BLaER1 (cell line): ENCODE results near the gene SOHLH1.

Experiments
- H3K27ac ChIP-seq: shearing (Covaris generic); formaldehyde crosslinking; 2 replicates; pipeline ENCODE4 v1.8.1; 2022
- H3K27me3 ChIP-seq: shearing (Covaris generic); formaldehyde crosslinking; 2 replicates; pipeline ENCODE4 v1.8.1; 2022
- H3K36me3 ChIP-seq: shearing (Covaris generic); formaldehyde crosslinking; 2 replicates; pipeline ENCODE4 v1.8.1; 2022
- H3K4me1 ChIP-seq: shearing (Covaris generic); formaldehyde crosslinking; 2 replicates; pipeline ENCODE4 v1.8.1; 2022
- H3K4me2 ChIP-seq: shearing (Covaris generic); formaldehyde crosslinking; 2 replicates; pipeline ENCODE4 v1.8.1; 2022
- H3K4me3 ChIP-seq: shearing (Covaris generic); formaldehyde crosslinking; 2 replicates; pipeline ENCODE4 v1.8.1; 2022
- H3K9ac ChIP-seq: shearing (Covaris generic); formaldehyde crosslinking; 2 replicates; pipeline ENCODE4 v1.8.1; 2022
- H3K9me3 ChIP-seq: shearing (Covaris generic); formaldehyde crosslinking; 2 replicates; pipeline ENCODE4 v1.8.1; 2022
- H4K20me1 ChIP-seq: shearing (Covaris generic); formaldehyde crosslinking; 2 replicates; pipeline ENCODE4 v1.8.1; 2022
- Cebpa-rat ChIP-seq: shearing (Covaris generic); IDR thresholded peaks from 2 replicates; pipeline ENCODE4 v1.8.1; 2022

The SOHLH1 gene

DNA sequence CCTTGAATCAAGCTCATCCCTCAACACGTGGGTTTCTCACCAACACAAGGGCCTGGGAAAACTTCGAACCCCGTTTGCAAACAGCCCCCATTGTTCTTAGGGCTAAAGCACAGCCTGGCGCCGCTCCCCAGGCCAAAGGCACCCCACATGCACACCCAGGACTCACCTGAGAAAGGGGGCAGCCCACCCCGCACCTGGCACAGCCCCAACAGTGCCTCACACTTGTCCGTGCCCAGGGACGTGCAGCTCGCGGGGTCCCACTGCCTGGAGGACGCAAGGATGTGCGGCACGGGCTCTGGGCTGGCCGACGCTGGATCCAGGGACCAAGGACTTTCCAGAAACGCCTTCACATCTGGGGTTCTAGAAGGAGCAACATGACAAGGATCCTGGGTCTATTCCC is 2.8 kb downstream of the SOHLH1 start:
- Histone ChIP-seq H4K20me1 (no peaks in the 10 kb centered on the region), H3K9ac (no peak overlapping the region), H3K9me3 (no peaks in the 10 kb centered on the region), H3K27ac (no peak overlapping the region), H3K36me3 (no peaks in the 10 kb centered on the region), H3K4me3 (no peak overlapping the region), H3K4me1 (peaks cover 4% of the 10 kb centered on the region; the same call in 1 of the 2 replicates), H3K4me2 (no peak overlapping the region), H3K27me3 (0 out of 2 replicates have a peak, but pooled peaks cover 4% of the 10 kb centered on the region)
- no peak for TF ChIP-seq Cebpa-rat

GRCh38 chr9:135695642-135696041 is 3.6 kb downstream of the SOHLH1 start:
- Histone ChIP-seq H3K27ac (no peak overlapping the region), H3K9me3 (no peaks in the 10 kb centered on the region), H3K4me3 (no peak overlapping the region), H3K36me3 (no peaks in the 10 kb centered on the region), H3K4me2 (no peak overlapping the region), H4K20me1 (no peaks in the 10 kb centered on the region), H3K4me1 (no peaks in the 10 kb centered on the region), H3K27me3 (0 out of 2 replicates have a peak, but pooled peaks cover 4% of the 10 kb centered on the region), H3K9ac (no peak overlapping the region)
- no peak for TF ChIP-seq Cebpa-rat

- Histone ChIP-seq H3K9me3 (no peaks in the 10 kb centered on the region), H3K27ac (no peak overlapping the region), H3K9ac (no peak overlapping the region), H3K4me1 (no peaks in the 10 kb centered on the region), H3K27me3 (0 out of 2 replicates have a peak, but pooled peaks cover 4% of the 10 kb centered on the region), H3K4me3 (no peak overlapping the region), H3K36me3 (no peaks in the 10 kb centered on the region), H3K4me2 (no peak overlapping the region), H4K20me1 (no peaks in the 10 kb centered on the region)
- no peak for TF ChIP-seq Cebpa-rat
Observed at GRCh38 chr9:135695036-135695435, 4.2 kb downstream of the SOHLH1 start.

- Histone ChIP-seq H3K4me3 (no peak overlapping the region), H4K20me1 (no peaks in the 10 kb centered on the region), H3K27ac (no peak overlapping the region), H3K9me3 (no peaks in the 10 kb centered on the region), H3K4me1 (no peaks in the 10 kb centered on the region), H3K27me3 (0 out of 2 replicates have a peak, but pooled peaks cover 4% of the 10 kb centered on the region), H3K36me3 (no peaks in the 10 kb centered on the region), H3K9ac (no peak overlapping the region), H3K4me2 (no peak overlapping the region)
- TF ChIP-seq Cebpa-rat = no peak
Observed at GRCh38 chr9:135694414-135694813, 4.9 kb downstream of the SOHLH1 start.

DNA sequence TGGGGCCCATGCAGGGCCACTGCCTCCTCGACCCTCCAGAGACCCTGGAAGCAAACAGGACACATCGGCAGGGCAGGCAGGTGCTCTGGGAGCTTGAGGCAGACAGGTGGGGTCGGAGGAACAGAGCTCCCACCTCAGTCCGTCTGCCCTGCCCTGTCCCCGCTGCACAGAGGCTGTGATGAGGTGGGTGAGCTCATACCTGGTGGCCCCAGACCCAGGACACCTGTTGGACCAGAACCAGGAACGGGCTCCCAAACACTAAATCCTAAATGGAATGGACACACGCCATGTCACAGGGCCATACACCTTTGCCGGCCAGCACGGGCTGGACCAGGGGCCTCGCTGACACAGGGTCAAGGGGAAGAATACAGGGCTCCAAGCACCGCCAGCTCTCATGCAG is 5.5 kb downstream of the SOHLH1 start:
- H3K9ac ChIP-seq = no peak overlapping the region
- H3K4me2 ChIP-seq = no peak overlapping the region
- H3K27me3 ChIP-seq = 0 out of 2 replicates have a peak, but pooled peaks cover 4% of the 10 kb centered on the region
- H3K4me1 ChIP-seq = no peaks in the 10 kb centered on the region
- no peaks in the 10 kb centered on the region for H3K36me3 ChIP-seq
- no peak overlapping the region for H3K4me3 ChIP-seq
- no peaks in the 10 kb centered on the region for H4K20me1 ChIP-seq
- TF ChIP-seq Cebpa-rat = no peak
- H3K9me3 ChIP-seq = no peaks in the 10 kb centered on the region
- H3K27ac ChIP-seq = no peak overlapping the region

DNA sequence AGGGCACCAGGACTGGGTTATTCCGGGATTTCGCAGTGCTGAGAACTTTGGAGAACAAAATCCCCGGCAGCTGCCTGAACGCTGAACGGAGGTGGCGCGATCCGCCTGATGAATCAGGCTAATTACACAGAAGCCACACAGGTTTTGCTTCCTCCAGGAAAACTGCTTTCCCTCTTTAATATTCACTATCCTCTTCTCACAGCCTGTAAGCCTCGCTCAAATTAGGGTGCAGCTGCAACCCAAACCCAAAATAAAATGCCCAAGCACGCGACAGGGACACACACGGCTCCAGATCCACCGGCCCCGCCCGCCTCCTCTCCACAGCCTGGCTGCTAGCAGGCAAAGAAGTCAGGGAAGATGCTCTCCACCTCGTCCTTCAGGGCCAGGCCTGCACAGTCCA is 6.0 kb downstream of the SOHLH1 start:
- Histone ChIP-seq H3K4me2 (no peak overlapping the region), H3K4me1 (no peaks in the 10 kb centered on the region), H3K36me3 (no peaks in the 10 kb centered on the region), H3K4me3 (no peak overlapping the region), H3K27me3 (0 out of 2 replicates have a peak, but pooled peaks cover 4% of the 10 kb centered on the region), H3K9ac (no peak overlapping the region), H3K9me3 (no peaks in the 10 kb centered on the region), H4K20me1 (no peaks in the 10 kb centered on the region), H3K27ac (no peak overlapping the region)
- TF ChIP-seq Cebpa-rat = no peak

GRCh38 chr9:135692410-135692809 is 6.9 kb downstream of the SOHLH1 start:
- Histone ChIP-seq H3K4me1 (no peaks in the 10 kb centered on the region), H3K36me3 (no peaks in the 10 kb centered on the region), H3K4me3 (no peak overlapping the region), H3K9ac (no peak overlapping the region), H3K9me3 (no peaks in the 10 kb centered on the region), H3K27ac (no peak overlapping the region), H3K27me3 (0 out of 2 replicates have a peak, but pooled peaks cover 4% of the 10 kb centered on the region), H4K20me1 (no peaks in the 10 kb centered on the region), H3K4me2 (no peak overlapping the region)
- no peak for TF ChIP-seq Cebpa-rat

- no peak overlapping the region for H3K4me2 ChIP-seq
- no peak for TF ChIP-seq Cebpa-rat
- peaks cover 8% of the 10 kb centered on the region; the same call in 1 of the 2 replicates for H3K4me1 ChIP-seq
- no peaks in the 10 kb centered on the region for H3K36me3 ChIP-seq
- no peak overlapping the region for H3K27ac ChIP-seq
- H3K9ac ChIP-seq = no peak overlapping the region
- H3K4me3 ChIP-seq = no peak overlapping the region
- H4K20me1 ChIP-seq = no peaks in the 10 kb centered on the region
- H3K9me3 ChIP-seq = no peaks in the 10 kb centered on the region
- H3K27me3 ChIP-seq = 0 out of 2 replicates have a peak, but pooled peaks cover 4% of the 10 kb centered on the region
Observed at GRCh38 chr9:135690836-135691570, 8.3 kb downstream of the SOHLH1 start.

- no peak for TF ChIP-seq Cebpa-rat
Observed at GRCh38 chr9:135689011-135689410, 10.3 kb downstream of the SOHLH1 start.

GRCh38 chr9:135687216-135687615 is 12.1 kb downstream of the SOHLH1 start:
- TF ChIP-seq Cebpa-rat = no peak
- H3K27me3 ChIP-seq = no peaks in the 10 kb centered on the region
- H3K36me3 ChIP-seq = no peaks in the 10 kb centered on the region
- no peak overlapping the region for H3K9ac ChIP-seq
- no peaks in the 10 kb centered on the region for H3K9me3 ChIP-seq
- no peak overlapping the region for H3K27ac ChIP-seq
- H3K4me3 ChIP-seq = no peak overlapping the region
- no peaks in the 10 kb centered on the region for H4K20me1 ChIP-seq
- peaks cover 8% of the 10 kb centered on the region; the same call in 1 of the 2 replicates for H3K4me1 ChIP-seq
- no peak overlapping the region for H3K4me2 ChIP-seq

More at GRCh38 chr9:135689011-135689410, 10.3 kb downstream of the SOHLH1 start:
- H4K20me1 ChIP-seq = no peaks in the 10 kb centered on the region
- H3K36me3 ChIP-seq = no peaks in the 10 kb centered on the region
- no peak overlapping the region for H3K9ac ChIP-seq
- H3K4me2 ChIP-seq = no peak overlapping the region
- H3K9me3 ChIP-seq = no peaks in the 10 kb centered on the region
- H3K4me1 ChIP-seq = peaks cover 8% of the 10 kb centered on the region; the same call in 1 of the 2 replicates
- no peak overlapping the region for H3K4me3 ChIP-seq
- H3K27me3 ChIP-seq = 0 out of 2 replicates have a peak, but pooled peaks cover 4% of the 10 kb centered on the region
- H3K27ac ChIP-seq = no peak overlapping the region
